ENCODE data around the gene CES3.
A peak's percentile ranks its signal among the peaks of the same experiment; 100 is the strongest.
"Not testable (repeated sequence)": the region's sequence is repeated elsewhere in the genome, so short reads cannot be mapped to it uniquely, and the experiment has no call there.

The CES3 gene

DNA sequence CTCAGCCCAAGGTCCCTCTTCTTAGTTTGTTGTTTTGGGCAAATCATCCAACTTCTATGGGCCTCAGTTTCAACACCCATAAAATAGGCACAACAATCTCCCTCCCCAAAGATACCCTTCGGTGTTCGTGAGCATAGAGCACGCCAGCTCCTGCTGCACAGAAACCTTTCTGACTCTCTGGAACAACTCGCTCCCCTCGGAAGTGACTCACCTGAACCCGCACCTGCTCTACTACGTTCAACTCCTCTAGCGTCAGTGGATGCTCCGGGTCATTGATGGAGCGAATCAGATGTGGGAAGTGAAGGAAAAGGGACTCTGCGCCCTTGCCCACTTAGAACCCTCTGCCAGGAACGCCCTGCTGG is 27.3 kb upstream of the CES3 start:
- no peaks in the 10 kb centered on the region for H3K27me3 ChIP-seq (ENCODE audit: insufficient read depth, low read depth, severe bottlenecking)
- no peak for DNase-seq
- TF ChIP-seq, protein P1, sequence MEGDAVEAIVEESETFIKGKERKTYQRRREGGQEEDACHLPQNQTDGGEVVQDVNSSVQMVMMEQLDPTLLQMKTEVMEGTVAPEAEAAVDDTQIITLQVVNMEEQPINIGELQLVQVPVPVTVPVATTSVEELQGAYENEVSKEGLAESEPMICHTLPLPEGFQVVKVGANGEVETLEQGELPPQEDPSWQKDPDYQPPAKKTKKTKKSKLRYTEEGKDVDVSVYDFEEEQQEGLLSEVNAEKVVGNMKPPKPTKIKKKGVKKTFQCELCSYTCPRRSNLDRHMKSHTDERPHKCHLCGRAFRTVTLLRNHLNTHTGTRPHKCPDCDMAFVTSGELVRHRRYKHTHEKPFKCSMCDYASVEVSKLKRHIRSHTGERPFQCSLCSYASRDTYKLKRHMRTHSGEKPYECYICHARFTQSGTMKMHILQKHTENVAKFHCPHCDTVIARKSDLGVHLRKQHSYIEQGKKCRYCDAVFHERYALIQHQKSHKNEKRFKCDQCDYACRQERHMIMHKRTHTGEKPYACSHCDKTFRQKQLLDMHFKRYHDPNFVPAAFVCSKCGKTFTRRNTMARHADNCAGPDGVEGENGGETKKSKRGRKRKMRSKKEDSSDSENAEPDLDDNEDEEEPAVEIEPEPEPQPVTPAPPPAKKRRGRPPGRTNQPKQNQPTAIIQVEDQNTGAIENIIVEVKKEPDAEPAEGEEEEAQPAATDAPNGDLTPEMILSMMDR (IDR thresholded peaks at IDR 0.05; ENCODE audit: low read depth, low read length), result no peak
- H3K27ac ChIP-seq, result peak overlapping the region; percentile 91
- H3K4me3 ChIP-seq (ENCODE audit: low read depth, low read length), result peak overlapping the region; percentile 79
- peaks cover 32% of the 10 kb centered on the region for H3K36me3 ChIP-seq
- H3K9me3 ChIP-seq (ENCODE audit: severe bottlenecking), result no peaks in the 10 kb centered on the region

DNA sequence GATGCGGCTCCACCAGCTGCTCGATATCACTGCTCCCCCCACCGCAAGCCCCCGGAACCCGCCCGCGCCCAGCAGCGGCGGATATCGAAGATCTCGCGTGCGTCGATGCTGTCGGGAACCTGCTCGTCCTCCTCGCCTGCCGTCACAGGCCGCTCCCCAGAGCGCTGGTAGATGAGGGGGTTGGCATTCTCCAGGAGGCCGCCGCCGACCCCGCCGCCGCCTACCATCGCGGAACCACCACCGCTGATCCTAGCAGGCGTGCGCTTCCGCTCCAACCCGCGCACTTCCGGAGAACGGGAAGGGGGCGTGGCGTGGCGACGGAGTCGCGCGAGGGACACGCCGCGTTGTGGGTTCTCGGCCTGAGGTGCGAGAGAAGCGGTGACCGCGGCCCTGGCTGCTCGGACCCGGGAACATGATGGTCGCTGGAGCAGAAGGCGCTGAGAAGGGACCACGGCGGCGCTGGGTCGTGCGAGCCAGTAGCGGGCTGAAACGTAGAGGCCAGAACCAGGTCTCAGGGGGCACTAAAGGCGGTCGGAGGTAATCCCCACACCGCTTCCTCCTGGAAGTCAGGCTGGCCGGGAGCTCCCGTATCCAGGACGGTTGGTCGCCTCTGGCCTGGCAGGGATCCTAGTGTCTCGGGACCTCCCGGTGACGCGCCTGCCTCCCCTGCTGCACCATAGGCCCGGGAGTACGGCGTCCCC is 26.8 kb upstream of the CES3 start, which contains the start of gene CIAO2B:
CIAO2B (minus strand) TSS at position 265 of the 701 bp plus-strand sequence; CDS start at position 227, 38 bp downstream.
- peak; percentile 87 for DNase-seq
- H3K27me3 ChIP-seq (ENCODE audit: insufficient read depth, low read depth, severe bottlenecking), result no peaks in the 10 kb centered on the region
- peak within 1 kb of the TSS; percentile 79 for H3K4me3 ChIP-seq (ENCODE audit: low read depth, low read length)
- H3K36me3 ChIP-seq, result peaks cover 37% of the 10 kb centered on the region
- TF ChIP-seq, protein P1 (IDR thresholded peaks at IDR 0.05; ENCODE audit: low read depth, low read length), result no peak
- H3K27ac ChIP-seq, result peak within 1 kb of the TSS; percentile 91
- no peaks in the 10 kb centered on the region for H3K9me3 ChIP-seq (ENCODE audit: severe bottlenecking)

DNA sequence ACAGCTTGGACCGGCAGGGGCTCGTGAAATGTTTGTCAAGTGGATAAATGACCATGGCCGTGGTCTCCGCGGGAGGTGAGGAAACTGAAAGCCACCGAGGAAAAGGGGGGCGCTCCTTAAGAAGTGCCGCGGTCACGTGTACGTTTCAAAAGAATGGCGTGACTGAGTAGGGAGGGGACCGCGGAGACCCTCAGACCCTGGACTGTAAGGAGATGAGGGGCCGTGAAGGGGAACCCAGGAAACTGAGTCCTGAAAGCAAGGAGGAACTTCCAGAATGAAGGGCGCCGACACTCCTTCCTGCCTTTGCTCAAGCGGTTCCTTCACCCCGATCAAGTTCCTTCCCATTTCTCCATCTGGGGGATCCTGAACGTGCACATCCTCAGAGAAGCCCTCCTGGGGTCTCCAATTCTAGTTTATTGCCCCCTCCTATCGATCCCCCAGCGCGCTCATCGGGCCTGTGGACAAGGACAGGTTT is 26.2 kb upstream of the CES3 start:
- H3K9me3 ChIP-seq (ENCODE audit: severe bottlenecking); DNase-seq; H3K27me3 ChIP-seq (ENCODE audit: insufficient read depth, low read depth, severe bottlenecking): not testable (repeated sequence)
- peak overlapping the region; percentile 79 for H3K4me3 ChIP-seq (ENCODE audit: low read depth, low read length)
- H3K27ac ChIP-seq, result peak overlapping the region; percentile 91
- H3K36me3 ChIP-seq, result peaks cover 43% of the 10 kb centered on the region

DNA sequence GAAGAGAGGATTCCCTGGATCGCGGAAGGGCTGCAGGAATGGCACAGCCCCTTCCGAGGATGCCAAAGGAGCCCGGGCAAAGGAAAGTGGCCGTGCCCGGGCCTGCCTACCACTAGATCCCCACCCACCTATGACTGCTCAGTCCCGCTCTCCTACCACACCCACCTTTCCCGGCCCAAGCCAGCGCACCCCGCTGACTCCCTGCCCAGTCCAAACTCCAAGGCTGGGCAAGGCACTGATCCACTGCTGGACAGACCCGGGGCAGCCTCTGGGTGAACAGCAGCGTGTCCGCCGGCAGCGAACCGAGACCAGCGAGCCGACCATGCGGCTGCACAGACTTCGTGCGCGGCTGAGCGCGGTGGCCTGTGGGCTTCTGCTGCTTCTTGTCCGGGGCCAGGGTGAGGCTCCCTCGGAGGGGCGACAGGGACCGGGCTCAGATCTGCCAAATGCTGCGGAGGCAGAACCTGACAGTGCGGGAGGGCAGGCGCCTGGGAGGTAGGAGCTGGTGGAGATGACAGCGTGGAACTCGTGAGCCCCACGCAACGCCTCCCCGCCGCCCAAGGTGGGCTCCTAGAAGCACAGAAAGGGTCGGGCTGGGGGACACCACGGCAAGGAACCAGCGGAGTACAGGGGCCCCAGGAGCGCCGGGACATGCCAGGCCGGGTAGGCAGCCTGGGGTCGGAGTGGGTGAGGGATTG is 25.6 kb upstream of the CES3 start, which contains the start of gene CES2:
CES2 (plus strand) TSS at position 203 of the 698 bp plus-strand sequence; CDS start at position 323, 120 bp downstream.
- no peak for DNase-seq
- Histone ChIP-seq H3K27me3 (ENCODE audit: insufficient read depth, low read depth, severe bottlenecking) (no peaks in the 10 kb centered on the region), H3K4me3 (ENCODE audit: low read depth, low read length) (peak within 1 kb of the TSS; percentile 79), H3K27ac (peak within 1 kb of the TSS; percentile 91), H3K36me3 (peaks cover 49% of the 10 kb centered on the region), H3K9me3 (ENCODE audit: severe bottlenecking) (no peaks in the 10 kb centered on the region)
- TF ChIP-seq, protein P1 (IDR thresholded peaks at IDR 0.05; ENCODE audit: low read depth, low read length), result no peak

DNA sequence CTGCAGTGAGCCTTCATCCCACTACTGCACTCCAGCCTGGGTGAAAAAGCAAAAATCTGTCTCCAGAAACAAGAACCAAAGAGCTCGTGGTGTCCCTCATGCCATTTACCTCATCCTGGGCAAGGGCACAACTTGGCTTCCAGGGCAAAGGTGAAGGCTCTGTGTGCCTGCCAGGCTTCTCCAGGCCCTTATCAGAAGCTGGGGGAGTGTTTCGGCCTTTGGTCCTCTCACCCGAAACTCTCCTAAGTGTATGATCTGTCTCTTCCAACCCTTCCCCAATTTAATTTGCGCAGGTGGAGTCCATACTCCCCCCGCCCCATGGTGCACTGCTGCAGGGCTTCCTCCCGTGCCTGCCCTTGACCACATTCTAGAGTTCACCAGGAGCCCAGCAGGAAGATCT is 24.6 kb upstream of the CES3 start:
- H3K27me3 ChIP-seq (ENCODE audit: insufficient read depth, low read depth, severe bottlenecking), result no peaks in the 10 kb centered on the region
- peaks cover 55% of the 10 kb centered on the region for H3K36me3 ChIP-seq
- H3K4me3 ChIP-seq (ENCODE audit: low read depth, low read length), result no peak overlapping the region
- DNase-seq, result no peak
- no peaks in the 10 kb centered on the region for H3K9me3 ChIP-seq (ENCODE audit: severe bottlenecking)
- TF ChIP-seq, protein P1 (IDR thresholded peaks at IDR 0.05; ENCODE audit: low read depth, low read length), result no peak
- no peak overlapping the region for H3K27ac ChIP-seq

DNA sequence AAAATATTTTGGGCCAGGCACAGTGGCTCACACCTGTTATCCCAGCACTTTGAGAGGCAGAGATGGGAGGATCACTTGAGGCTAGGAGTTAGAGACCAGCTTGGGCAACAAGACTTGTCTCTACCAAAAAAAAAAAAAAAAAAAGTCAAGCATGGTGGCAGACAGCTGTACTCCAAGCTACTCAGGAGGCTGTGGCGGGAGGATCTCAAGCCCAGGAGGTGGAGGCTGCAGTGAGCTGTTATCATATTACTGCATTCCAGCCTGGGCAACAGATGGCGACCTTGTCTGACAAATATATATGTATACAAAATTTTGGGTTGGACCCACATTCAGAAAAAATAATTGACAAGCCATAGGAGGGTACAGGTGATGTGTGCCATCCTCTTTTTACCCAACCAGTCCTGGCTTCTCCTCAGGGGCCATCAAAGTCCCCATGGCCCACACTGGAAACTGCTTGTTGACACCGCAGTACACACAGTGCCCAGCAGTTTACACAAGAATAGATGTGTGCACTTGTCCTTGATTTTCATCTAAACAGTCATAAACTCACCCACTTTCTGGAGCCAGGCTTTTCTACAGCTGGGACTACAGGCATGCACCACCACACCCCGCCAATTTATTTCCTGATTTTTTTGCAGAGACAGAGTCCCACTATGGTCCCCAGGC is 24.0 kb upstream of the CES3 start:
- Histone ChIP-seq H3K4me3 (ENCODE audit: low read depth, low read length) (no peak overlapping the region), H3K9me3 (ENCODE audit: severe bottlenecking) (no peaks in the 10 kb centered on the region), H3K36me3 (peaks cover 55% of the 10 kb centered on the region), H3K27ac (no peak overlapping the region), H3K27me3 (ENCODE audit: insufficient read depth, low read depth, severe bottlenecking) (no peaks in the 10 kb centered on the region)
- no peak for DNase-seq
- TF ChIP-seq, protein P1 (IDR thresholded peaks at IDR 0.05; ENCODE audit: low read depth, low read length), result no peak
